SK-N-SH (cell line): Measurements from ENCODE around the gene GALNT13.

Source experiments
- CTCF ChIP-seq: fragments of 200-600 bp; sonication (generic); IDR thresholded peaks from 2 replicates; pipeline ENCODE4 v1.6.1; 2017; ENCODE audit warnings: antibody characterized with exemption, mild to moderate bottlenecking, moderate library complexity
- EP300 ChIP-seq, 2 experiments: IDR thresholded peaks; 2 replicates each; pipeline versions ENCODE4 v1.4.0 to v1.6.1; 2012; ENCODE audit warnings: borderline replicate concordance in 1 of 2, low read depth in 1 of 2, low read length in 1 of 2
- EZH2phosphoT487 ChIP-seq: fragments of 200-600 bp; sonication (generic); IDR thresholded peaks from 2 replicates; pipeline ENCODE4 v1.6.1; 2017; ENCODE audit warnings: low read depth, mixed run types, mild to moderate bottlenecking, antibody characterized with exemption, moderate library complexity, borderline replicate concordance
- MEF2A ChIP-seq: IDR thresholded peaks from 2 replicates; pipeline ENCODE4 v1.4.0; 2012; ENCODE audit warnings: low read depth, borderline replicate concordance
- NFIC ChIP-seq: IDR thresholded peaks from 2 replicates; pipeline ENCODE4 v1.4.0; 2012; ENCODE audit warnings: borderline replicate concordance
- POLR2AphosphoS5 ChIP-seq: IDR thresholded peaks from 2 replicates; pipeline ENCODE4 v1.6.1; 2012; ENCODE audit warnings: low read depth, low read length
- RAD21 ChIP-seq: IDR thresholded peaks from 2 replicates; pipeline ENCODE4 v1.6.1; 2012; ENCODE audit warnings: mild to moderate bottlenecking, low read length
- SMC3 ChIP-seq: IDR thresholded peaks from 2 replicates; pipeline ENCODE4 v1.6.1; 2012; ENCODE audit warnings: low read depth, low read length, improper control_type of control experiment
- TCF12 ChIP-seq: IDR thresholded peaks from 2 replicates; pipeline ENCODE4 v1.4.0; 2012
- TEAD4 ChIP-seq: IDR thresholded peaks from 2 replicates; pipeline ENCODE4 v1.4.0; 2012; ENCODE audit warnings: mild to moderate bottlenecking, borderline replicate concordance; ENCODE audit not compliant: insufficient read depth
- ZBTB33 ChIP-seq: IDR thresholded peaks from 2 replicates; pipeline ENCODE4 v1.4.0; 2012; ENCODE audit warnings: low read depth, borderline replicate concordance
- TF ChIP-seq, protein P1 (sequence below): IDR thresholded peaks from 2 replicates; pipeline ENCODE4 v1.6.1; 2012; ENCODE audit warnings: mild to moderate bottlenecking, low read depth, low read length, moderate library complexity

DNA sequence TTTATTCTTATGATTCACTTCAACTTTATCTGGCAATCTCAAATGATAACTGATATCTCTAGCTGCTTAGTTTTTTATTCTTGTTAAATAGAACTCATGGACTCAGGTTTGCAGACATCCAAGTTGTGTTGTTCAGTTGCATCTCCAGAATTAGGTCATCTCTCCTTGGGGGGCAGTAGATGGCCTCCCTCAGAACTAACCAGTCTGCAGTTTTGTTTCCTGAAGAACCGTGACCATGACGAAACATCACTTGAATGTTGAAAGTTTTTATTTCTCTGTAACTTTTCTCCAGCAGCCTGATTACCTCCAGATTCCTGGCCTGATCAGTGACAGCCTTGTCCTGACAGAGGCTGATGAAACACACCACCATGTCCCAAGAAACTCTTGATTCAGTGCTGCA, 321.5 kb downstream of the GALNT13 start:
- TF ChIP-seq RAD21 (no peak), MEF2A (no peak), POLR2AphosphoS5 (no peak), CTCF (no peak), TEAD4 (no peak), EP300 (IDR thresholded peaks at IDR 0.05; ENCODE audit: borderline replicate concordance in 1 of 2, low read depth in 1 of 2, low read length in 1 of 2) (no peak), SMC3 (no peak), TCF12 (no peak), EZH2phosphoT487 (no peak), NFIC (no peak), ZBTB33 (no peak)
- TF ChIP-seq, protein P1, sequence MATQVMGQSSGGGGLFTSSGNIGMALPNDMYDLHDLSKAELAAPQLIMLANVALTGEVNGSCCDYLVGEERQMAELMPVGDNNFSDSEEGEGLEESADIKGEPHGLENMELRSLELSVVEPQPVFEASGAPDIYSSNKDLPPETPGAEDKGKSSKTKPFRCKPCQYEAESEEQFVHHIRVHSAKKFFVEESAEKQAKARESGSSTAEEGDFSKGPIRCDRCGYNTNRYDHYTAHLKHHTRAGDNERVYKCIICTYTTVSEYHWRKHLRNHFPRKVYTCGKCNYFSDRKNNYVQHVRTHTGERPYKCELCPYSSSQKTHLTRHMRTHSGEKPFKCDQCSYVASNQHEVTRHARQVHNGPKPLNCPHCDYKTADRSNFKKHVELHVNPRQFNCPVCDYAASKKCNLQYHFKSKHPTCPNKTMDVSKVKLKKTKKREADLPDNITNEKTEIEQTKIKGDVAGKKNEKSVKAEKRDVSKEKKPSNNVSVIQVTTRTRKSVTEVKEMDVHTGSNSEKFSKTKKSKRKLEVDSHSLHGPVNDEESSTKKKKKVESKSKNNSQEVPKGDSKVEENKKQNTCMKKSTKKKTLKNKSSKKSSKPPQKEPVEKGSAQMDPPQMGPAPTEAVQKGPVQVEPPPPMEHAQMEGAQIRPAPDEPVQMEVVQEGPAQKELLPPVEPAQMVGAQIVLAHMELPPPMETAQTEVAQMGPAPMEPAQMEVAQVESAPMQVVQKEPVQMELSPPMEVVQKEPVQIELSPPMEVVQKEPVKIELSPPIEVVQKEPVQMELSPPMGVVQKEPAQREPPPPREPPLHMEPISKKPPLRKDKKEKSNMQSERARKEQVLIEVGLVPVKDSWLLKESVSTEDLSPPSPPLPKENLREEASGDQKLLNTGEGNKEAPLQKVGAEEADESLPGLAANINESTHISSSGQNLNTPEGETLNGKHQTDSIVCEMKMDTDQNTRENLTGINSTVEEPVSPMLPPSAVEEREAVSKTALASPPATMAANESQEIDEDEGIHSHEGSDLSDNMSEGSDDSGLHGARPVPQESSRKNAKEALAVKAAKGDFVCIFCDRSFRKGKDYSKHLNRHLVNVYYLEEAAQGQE = no peak
